ENCODE measurements around the gene GOLGA6C.
"Not testable (repeated sequence)": the region's sequence is repeated elsewhere in the genome, so short reads cannot be mapped to it uniquely, and the experiment has no call there.

The GOLGA6C gene

GRCh38 chr15:75230551-75231371, 27.4 kb upstream of the GOLGA6C start:
- TF ChIP-seq JUND (IDR thresholded peaks at IDR 0.05; ENCODE audit: low read depth), result no peak
- in situ Hi-C loops (cut with HindIII; ENCODE audit: low pct_unique_long_range_greater_than_20kb, low sequenced_read_pairs), result no loop called here
- DNase-seq (ENCODE audit: low read depth in 1 of 2, low spot score in 1 of 2), result no peak

DNA sequence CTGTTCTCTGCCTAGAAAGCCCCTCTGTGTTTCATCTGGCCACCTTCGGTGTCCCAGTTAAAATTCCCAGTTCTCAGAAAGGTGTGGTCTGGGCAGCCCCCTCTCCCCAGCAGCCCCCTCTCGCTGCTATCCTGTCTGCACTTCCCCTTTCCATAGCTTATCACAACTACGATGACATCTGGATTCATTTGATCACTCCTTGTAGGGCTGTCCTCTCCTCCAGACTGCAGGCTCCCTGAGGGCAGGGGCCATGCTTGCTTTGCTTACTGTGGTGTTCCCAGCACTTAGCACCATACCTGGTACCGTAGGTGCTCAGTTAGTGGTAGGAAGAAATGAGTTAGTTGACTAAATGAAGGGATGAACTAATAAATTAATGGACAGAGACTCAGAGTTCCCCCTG, 26.3 kb upstream of the GOLGA6C start:
- no peak for TF ChIP-seq JUND (IDR thresholded peaks at IDR 0.05; ENCODE audit: low read depth)
- in situ Hi-C loops (cut with HindIII; ENCODE audit: low pct_unique_long_range_greater_than_20kb, low sequenced_read_pairs), result no loop called here
- DNase-seq (ENCODE audit: low read depth in 1 of 2, low spot score in 1 of 2), result no peak

DNA sequence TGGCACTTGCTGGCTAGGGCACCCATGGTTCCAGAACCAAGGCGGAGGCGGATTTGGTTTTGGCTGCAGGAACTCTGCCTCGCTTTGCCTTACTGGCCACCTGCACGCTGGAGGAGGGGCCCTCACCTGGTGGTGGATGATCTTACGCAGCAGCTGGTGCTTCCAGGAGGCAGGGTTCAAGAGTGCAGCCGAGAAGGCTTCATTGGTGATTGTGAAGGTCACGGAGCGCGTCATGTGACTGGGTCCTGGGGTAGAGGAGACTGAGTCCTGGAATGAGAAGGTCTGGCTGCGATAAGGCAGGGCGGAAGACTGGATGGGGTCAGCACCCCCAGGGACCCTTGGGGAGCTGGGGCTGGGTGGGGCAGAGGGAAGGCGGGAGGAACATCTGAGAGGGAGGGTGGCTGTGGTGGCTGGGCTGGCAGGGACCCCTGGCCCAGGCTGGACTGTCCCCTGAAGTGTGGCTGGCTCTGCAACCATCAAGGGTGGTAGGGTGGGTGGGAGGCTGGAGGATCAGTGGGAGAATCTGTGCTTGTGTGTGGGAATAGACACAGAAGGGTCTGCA, 25.8 kb upstream of the GOLGA6C start:
- TF ChIP-seq JUND (IDR thresholded peaks at IDR 0.05; ENCODE audit: low read depth), result no peak
- no peak for DNase-seq (ENCODE audit: low read depth in 1 of 2, low spot score in 1 of 2)
- in situ Hi-C loops (cut with HindIII; ENCODE audit: low pct_unique_long_range_greater_than_20kb, low sequenced_read_pairs), result no loop called here

DNA sequence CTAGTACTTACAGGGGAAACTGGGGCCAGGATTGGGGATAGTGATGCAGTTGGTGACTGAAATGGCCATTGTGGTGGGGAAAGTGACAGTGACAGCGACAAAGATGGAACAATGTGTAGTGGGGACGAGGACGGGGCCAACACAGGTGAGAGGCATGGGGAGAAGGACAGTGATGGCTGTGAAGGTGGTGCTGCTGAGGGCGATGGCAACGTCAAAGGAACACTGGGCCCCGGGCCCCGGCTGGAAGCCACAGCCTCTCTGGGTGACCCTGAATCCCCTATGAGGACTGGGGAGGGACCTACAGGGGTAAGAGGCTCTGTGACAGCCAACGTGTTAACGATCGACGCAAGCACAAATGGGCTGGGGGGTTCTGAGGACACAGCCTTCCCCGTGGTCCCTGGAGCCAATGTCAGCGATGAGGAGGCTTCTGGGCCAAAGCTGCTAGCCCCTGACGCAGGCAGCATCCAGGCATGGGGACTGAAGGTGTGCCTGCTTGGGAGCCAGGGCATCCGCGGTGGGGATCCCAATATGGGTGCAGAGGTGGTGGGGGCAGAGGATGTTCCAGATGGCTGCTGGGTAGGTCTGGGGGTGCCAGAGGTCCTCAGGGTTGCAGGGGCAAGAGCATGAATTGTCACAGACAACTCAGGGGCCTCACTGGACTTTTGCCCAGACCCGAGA, 25.2 kb upstream of the GOLGA6C start:
- in situ Hi-C loops (cut with HindIII; ENCODE audit: low pct_unique_long_range_greater_than_20kb, low sequenced_read_pairs), result no loop called here
- DNase-seq (ENCODE audit: low read depth in 1 of 2, low spot score in 1 of 2), result no peak
- TF ChIP-seq JUND (IDR thresholded peaks at IDR 0.05; ENCODE audit: low read depth), result no peak

DNA sequence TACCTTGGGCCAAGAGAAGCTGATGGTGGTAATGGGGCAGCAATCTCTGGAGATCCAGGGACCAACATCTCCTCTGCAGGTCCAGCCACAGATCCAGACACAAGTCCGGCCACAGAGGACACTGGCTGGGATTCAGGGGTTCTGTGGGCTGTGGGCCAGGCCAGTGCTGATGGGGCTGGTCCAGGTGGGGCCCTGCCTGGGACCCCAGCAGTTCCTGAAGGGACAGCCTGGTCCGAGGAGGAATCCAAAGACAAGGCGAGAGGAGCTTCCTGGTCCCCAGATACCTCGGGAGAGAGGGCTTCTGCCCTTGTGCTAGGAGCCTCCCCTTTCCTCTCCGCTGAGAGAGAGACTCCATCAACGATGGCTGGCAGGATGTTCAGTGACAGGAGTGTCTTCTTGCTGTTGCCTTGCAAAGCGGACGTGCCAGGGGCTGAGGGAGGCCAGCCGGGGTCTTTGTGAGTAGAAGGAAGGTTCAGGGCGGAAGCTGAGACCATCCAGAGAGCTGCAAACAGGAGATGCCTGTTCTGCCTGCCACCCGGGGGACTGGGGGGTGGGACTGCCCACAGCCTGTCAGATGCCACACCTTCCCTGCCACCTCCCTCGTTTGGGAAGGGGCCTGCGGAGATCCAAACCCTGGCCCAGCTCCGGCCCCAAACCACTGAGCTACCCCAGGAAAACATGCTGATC, 24.5 kb upstream of the GOLGA6C start:
- no peak for TF ChIP-seq JUND (IDR thresholded peaks at IDR 0.05; ENCODE audit: low read depth)
- no peak for DNase-seq (ENCODE audit: low read depth in 1 of 2, low spot score in 1 of 2)
- in situ Hi-C loops (cut with HindIII; ENCODE audit: low pct_unique_long_range_greater_than_20kb, low sequenced_read_pairs), result no loop called here

- DNase-seq (ENCODE audit: low read depth in 1 of 2, low spot score in 1 of 2), result no peak
- in situ Hi-C loops (cut with HindIII; ENCODE audit: low pct_unique_long_range_greater_than_20kb, low sequenced_read_pairs), result no loop called here
- TF ChIP-seq JUND (IDR thresholded peaks at IDR 0.05; ENCODE audit: low read depth), result no peak
These were observed 23.8 kb upstream of the GOLGA6C start for GRCh38 chr15:75234191-75234810.

GRCh38 chr15:75235051-75235673, 23.0 kb upstream of the GOLGA6C start:
- no peak for TF ChIP-seq JUND (IDR thresholded peaks at IDR 0.05; ENCODE audit: low read depth)
- in situ Hi-C loops (cut with HindIII; ENCODE audit: low pct_unique_long_range_greater_than_20kb, low sequenced_read_pairs), result no loop called here
- no peak for DNase-seq (ENCODE audit: low read depth in 1 of 2, low spot score in 1 of 2)

- in situ Hi-C loops (cut with HindIII; ENCODE audit: low pct_unique_long_range_greater_than_20kb, low sequenced_read_pairs), result no loop called here
- DNase-seq (ENCODE audit: low read depth in 1 of 2, low spot score in 1 of 2), result no peak
- TF ChIP-seq JUND (IDR thresholded peaks at IDR 0.05; ENCODE audit: low read depth), result no peak
These were observed 22.1 kb upstream of the GOLGA6C start for GRCh38 chr15:75235760-75236729.

- no peak for DNase-seq (ENCODE audit: low read depth in 1 of 2, low spot score in 1 of 2)
- in situ Hi-C loops (cut with HindIII; ENCODE audit: low pct_unique_long_range_greater_than_20kb, low sequenced_read_pairs), result no loop called here
- no peak for TF ChIP-seq JUND (IDR thresholded peaks at IDR 0.05; ENCODE audit: low read depth)
These were observed 20.7 kb upstream of the GOLGA6C start for GRCh38 chr15:75237316-75237982.

- in situ Hi-C loops (cut with HindIII; ENCODE audit: low pct_unique_long_range_greater_than_20kb, low sequenced_read_pairs), result no loop called here
- TF ChIP-seq JUND (IDR thresholded peaks at IDR 0.05; ENCODE audit: low read depth), result no peak
- no peak for DNase-seq (ENCODE audit: low read depth in 1 of 2, low spot score in 1 of 2)
These were observed 20.0 kb upstream of the GOLGA6C start for GRCh38 chr15:75238150-75238549.

DNA sequence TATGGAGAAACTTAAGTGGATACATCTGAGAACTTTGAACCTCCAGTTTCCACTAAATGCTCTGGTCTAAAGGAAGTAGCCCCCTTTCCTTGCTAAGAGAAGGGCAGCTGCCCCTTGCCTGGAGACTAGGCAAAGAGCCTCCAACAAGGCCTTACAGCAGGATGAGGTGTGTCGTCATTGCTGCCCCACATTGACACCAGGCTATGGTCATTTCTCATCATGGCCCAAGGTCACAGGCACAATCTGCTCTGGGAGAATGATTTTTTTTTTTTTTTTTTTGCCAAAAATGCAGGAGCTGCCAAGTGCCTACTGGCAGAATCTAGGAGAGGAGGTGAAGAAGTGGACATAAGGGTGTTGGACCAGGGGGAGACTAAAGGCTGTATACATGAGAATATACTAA, 12.4 kb upstream of the GOLGA6C start:
- DNase-seq (ENCODE audit: low read depth in 1 of 2, low spot score in 1 of 2); in situ Hi-C loops (cut with HindIII; ENCODE audit: low pct_unique_long_range_greater_than_20kb, low sequenced_read_pairs): not testable (repeated sequence)

DNA sequence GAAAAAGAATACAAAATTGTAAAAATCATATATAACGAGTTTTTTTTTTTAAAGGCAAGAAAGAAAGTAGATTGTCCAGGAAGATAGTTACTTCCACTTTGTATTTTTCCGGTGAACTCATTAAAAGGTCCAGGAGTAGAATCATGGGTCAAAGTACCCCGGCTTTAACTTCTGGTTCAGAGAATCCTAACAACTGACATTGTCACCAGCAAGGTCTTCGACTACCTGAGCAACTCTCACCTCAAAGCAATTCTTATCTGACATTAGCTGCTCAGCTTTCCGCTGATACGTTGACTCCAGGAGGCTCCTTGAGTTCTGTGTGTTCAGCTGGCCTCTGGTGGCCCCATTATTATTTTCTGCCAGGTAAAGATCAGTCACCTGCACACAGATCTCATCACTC, 9.1 kb upstream of the GOLGA6C start:
- DNase-seq (ENCODE audit: low read depth in 1 of 2, low spot score in 1 of 2); in situ Hi-C loops (cut with HindIII; ENCODE audit: low pct_unique_long_range_greater_than_20kb, low sequenced_read_pairs): not testable (repeated sequence)

All from T47D (cell line).